ENCODE data around the gene WDR11.

Gene WDR11

DNA sequence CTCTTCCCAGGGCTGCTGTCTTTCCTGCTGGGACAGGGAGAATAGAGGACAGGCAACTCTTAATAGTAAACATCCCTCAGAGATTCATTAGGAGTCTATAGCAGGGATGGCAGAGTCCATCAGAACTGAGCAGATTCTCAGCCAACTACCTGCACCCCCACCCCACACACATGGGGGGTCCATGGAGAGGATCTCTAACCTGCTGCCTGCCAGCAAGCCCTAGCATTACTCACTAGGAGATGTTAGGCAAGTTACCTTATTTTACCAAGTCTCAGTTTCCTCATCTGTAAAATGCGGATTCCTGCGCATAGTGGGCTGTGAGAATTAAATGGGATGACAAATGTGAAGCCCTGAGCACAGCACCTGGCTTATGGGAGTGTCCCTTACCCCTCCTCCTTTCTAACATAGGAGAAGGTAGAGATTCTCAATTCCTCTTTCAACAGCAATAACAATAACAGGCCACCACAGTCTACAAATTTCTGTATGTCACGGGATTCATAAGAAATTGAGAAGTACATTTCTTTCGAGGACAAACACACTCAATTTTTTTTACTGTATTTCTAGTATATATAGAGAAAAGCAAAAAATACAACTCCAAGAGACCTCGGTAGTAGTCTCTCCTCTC lies 23.8 kb upstream of the WDR11 start:
- DNase-seq (ENCODE audit: low read depth): no peak
- H3K4me3 ChIP-seq (ENCODE audit: control insufficient read depth, low read depth, low read length): no peak overlapping the region
- TF ChIP-seq, protein P1, sequence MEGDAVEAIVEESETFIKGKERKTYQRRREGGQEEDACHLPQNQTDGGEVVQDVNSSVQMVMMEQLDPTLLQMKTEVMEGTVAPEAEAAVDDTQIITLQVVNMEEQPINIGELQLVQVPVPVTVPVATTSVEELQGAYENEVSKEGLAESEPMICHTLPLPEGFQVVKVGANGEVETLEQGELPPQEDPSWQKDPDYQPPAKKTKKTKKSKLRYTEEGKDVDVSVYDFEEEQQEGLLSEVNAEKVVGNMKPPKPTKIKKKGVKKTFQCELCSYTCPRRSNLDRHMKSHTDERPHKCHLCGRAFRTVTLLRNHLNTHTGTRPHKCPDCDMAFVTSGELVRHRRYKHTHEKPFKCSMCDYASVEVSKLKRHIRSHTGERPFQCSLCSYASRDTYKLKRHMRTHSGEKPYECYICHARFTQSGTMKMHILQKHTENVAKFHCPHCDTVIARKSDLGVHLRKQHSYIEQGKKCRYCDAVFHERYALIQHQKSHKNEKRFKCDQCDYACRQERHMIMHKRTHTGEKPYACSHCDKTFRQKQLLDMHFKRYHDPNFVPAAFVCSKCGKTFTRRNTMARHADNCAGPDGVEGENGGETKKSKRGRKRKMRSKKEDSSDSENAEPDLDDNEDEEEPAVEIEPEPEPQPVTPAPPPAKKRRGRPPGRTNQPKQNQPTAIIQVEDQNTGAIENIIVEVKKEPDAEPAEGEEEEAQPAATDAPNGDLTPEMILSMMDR (IDR thresholded peaks at IDR 0.05; ENCODE audit: control insufficient read depth, insufficient read depth, low read depth, low read length, missing control alignments): no peak

DNA sequence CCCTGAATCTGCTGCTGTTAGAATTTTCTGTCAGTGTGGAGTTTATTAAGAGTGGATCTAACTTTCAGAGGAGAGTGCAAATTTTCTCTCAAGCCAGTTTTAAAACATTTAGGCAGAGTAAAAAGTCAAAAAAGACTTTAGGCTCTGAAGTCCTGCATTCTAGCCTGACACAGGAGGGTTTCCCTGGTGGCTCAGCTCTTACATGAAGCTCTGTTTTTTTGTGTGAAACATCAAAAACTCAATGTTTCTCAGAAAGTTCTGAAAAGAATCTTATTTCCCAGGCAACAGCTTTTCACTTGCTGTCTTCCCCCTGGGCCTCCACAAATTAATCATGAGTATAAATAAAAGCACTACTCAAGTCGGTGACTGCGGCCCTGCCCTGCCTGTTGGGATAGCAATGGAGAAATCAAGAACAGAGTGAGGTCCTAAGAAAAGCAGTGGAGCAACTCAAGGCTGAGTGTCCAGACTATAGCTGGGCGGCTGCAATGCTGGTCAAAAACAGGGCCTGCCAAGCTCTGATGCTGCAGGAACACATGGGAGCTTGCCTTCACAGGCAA lies 22.3 kb upstream of the WDR11 start:
- DNase-seq (ENCODE audit: low read depth): no peak
- TF ChIP-seq, protein P1 (IDR thresholded peaks at IDR 0.05; ENCODE audit: control insufficient read depth, insufficient read depth, low read depth, low read length, missing control alignments): no peak
- H3K4me3 ChIP-seq (ENCODE audit: control insufficient read depth, low read depth, low read length): no peak overlapping the region

DNA sequence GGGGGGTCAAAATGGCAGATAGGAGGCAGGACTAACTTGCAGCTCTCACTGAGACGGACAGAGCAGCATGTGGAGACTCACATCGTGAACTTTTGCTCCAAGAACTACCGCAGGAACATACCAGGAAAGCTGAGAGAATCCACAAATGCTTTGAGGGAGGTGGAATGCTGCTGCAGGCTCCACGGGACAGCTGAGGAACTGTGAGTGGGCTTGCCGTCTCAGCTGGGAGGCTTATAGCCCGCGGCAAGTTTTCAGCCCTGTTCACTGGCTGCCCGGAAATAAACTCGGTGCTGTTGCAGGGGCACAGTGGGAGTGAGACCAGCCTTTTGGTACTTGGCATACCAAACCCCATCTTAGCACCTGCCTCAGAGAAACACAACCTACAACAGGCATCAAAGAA lies 19.1 kb upstream of the WDR11 start:
- TF ChIP-seq, protein P1 (IDR thresholded peaks at IDR 0.05; ENCODE audit: control insufficient read depth, insufficient read depth, low read depth, low read length, missing control alignments): no peak
- DNase-seq (ENCODE audit: low read depth): no peak
- no peak overlapping the region for H3K4me3 ChIP-seq (ENCODE audit: control insufficient read depth, low read depth, low read length)

DNA sequence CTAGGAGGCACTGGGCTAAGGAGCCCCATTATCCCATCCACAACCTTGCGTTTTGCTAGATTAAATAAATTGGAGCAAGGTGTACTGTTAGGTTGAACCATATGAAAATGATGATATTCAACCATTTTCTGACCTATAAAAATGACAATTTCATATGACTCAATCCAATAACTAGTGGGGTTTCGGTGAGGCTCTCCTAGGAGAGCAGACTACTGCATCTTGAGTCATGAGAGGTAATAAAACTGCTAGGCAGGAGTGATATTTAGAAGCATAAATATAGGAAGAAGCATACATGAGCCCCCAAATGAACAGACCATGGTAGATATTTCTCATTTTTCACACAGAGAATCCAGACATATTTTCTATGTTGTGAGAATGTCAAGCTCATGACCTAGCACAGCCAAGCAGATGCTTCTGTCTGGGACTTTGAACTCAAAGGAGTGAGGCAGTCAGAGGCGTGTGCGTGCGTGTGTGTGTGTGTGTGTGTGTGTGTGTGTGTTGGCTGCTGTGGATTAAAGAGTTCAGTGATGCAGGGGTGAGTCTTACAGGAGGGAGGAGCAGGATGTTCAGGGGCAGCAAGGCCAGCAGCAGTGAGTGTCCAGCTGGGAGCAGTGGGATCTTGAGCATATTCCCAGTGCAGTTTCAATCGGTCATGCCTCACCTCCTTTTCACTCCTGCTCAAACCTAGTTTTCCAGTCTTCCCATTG lies 17.8 kb upstream of the WDR11 start:
- TF ChIP-seq, protein P1 (IDR thresholded peaks at IDR 0.05; ENCODE audit: control insufficient read depth, insufficient read depth, low read depth, low read length, missing control alignments): no peak
- peak; percentile 18 for DNase-seq (ENCODE audit: low read depth)
- no peak overlapping the region for H3K4me3 ChIP-seq (ENCODE audit: control insufficient read depth, low read depth, low read length)

DNA sequence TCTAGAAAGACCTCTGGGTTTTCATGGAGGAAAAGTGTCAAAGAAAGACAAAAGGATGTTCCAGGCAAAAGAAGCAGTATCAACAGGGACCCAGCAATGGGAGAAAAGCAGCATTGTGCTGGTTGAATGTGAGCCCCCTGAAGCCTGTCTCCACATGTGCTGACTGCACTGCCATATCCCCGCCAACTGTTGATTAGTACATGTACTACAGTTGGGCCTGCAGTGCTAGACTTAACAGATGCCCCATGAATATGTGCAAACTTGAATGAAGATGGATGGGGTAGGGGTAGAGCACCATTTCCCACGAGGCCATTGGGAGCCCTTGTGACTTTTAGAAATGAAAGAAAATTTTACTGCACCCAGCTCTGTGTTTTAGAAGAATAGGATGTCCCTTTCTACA lies 15.6 kb upstream of the WDR11 start:
- no peak overlapping the region for H3K4me3 ChIP-seq (ENCODE audit: control insufficient read depth, low read depth, low read length)
- TF ChIP-seq, protein P1 (IDR thresholded peaks at IDR 0.05; ENCODE audit: control insufficient read depth, insufficient read depth, low read depth, low read length, missing control alignments): no peak
- DNase-seq (ENCODE audit: low read depth): no peak

DNA sequence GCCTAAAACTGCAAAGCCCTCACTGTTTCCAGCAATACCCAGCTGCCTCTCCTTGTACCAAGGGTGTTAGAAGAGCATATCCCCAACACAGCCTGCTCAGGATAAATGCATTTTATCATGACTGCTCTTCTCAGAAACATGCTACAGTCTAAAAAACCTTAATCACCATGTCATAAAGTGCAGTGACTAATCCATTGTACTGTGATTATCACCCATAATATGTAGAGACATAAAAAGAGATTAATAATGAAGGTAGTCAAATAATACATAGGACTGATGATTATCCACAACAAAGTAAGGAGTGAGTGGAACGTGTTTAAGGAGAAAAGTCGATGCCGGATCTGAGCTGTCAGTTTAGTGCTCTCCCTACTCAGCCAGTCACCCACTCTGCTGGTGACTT lies 12.2 kb upstream of the WDR11 start:
- no peak overlapping the region for H3K4me3 ChIP-seq (ENCODE audit: control insufficient read depth, low read depth, low read length)
- TF ChIP-seq, protein P1 (IDR thresholded peaks at IDR 0.05; ENCODE audit: control insufficient read depth, insufficient read depth, low read depth, low read length, missing control alignments): no peak
- DNase-seq (ENCODE audit: low read depth): no peak
